HepG2 (cell line): ENCODE data around the gene STK32A. TPM values are rescaled to one million over a fixed set of nuclear protein-coding genes. Genes with fewer than 3 reads are reported as not detected.

ENCODE experiments used
- ATAC-seq: fragments of 200-7000 bp; cut with Tn5 transposase; 3 replicates; pipeline ENCODE4 v1.9.1; 2020; ENCODE audit warnings: mild to moderate bottlenecking, moderate library complexity
- BruUV-seq: library from RNA; stranded (reverse); fragments of 400-500 nt; replicated peaks from 2 replicates; lab custom pipeline; 2021; lab: Mats Ljungman, UMichigan
- CTCF ChIA-PET: fragments of 300-600 bp; formaldehyde crosslinking; extraction: SDS; loops from one replicate; lab custom pipeline; 2021; ENCODE audit warnings: low total read pairs, inconsistent platforms, low intra/inter-chr PET ratio; lab: Yijun Ruan, JAX
- POLR2A ChIA-PET: fragments of 350-600 bp; sonication (Branson Sonifier 250); formaldehyde crosslinking; loops from one replicate; lab custom pipeline; 2020; ENCODE audit warnings: antibody characterized with exemption, inconsistent platforms; lab: Yijun Ruan, JAX
- DNase-seq: peaks from one replicate; pipeline ENCODE4 v3.0.0-alpha.2; 2015; ENCODE audit warnings: low spot score
- FAIRE-seq: peaks from 3 replicates; lab custom pipeline; 2011; peaks lifted over from hg19 to GRCh38; lab: Jason Lieb, UNC
- H2AFZ ChIP-seq: one replicate; pipeline ENCODE4 v1.6.1; 2011; ENCODE audit warnings: low read length, inconsistent platforms
- H3K27ac ChIP-seq: fragments of 300-600 bp; 3 replicates; pipeline ENCODE4 v1.8.0; 2011; ENCODE audit warnings: mixed run types, mild to moderate bottlenecking, mixed read lengths, low read length, inconsistent platforms; ENCODE audit not compliant: insufficient read depth; ENCODE audit errors: extremely low read length
- H3K27me3 ChIP-seq, 2 experiments: fragments of 200-600 bp in 1 of 2; 2 replicates in 1 of 2; 3 replicates in 1 of 2; pipeline versions ENCODE4 v1.6.0 to v1.8.0; 2011; ENCODE audit warnings: low read length in 2 of 2, mild to moderate bottlenecking in 2 of 2, moderate library complexity in 2 of 2, inconsistent platforms in 1 of 2; ENCODE audit not compliant: insufficient read depth in 2 of 2, control insufficient read depth in 1 of 2
- H3K36me3 ChIP-seq, 2 experiments: fragments of 200-600 bp in 1 of 2; replicated peaks in 1 of 2; 2 replicates in 1 of 2; 3 replicates in 1 of 2; pipeline versions ENCODE4 v1.5.1 to v1.8.0; 2011; ENCODE audit warnings: low read length in 2 of 2, inconsistent platforms in 1 of 2; ENCODE audit not compliant: insufficient read depth in 2 of 2, control insufficient read depth in 1 of 2
- H3K4me1 ChIP-seq: 2 replicates; pipeline ENCODE4 v1.5.1; 2012; ENCODE audit warnings: low read length, inconsistent platforms; ENCODE audit not compliant: insufficient read depth
- H3K4me2 ChIP-seq: 2 replicates; pipeline ENCODE4 v1.6.0; 2011; ENCODE audit warnings: low read depth, low read length, inconsistent platforms
- H3K4me3 ChIP-seq, 3 experiments: fragments of 200-600 bp in 1 of 3; sonication (generic), shearing (Covaris generic) in 1 of 3; replicated peaks in 1 of 3; 2 replicates each; pipeline ENCODE4 v1.5.1; 2011 to 2016; ENCODE audit warnings: low read length in 3 of 3, inconsistent platforms in 2 of 3, low read depth in 2 of 3, mild to moderate bottlenecking in 2 of 3, control low read depth in 1 of 3, mixed read lengths in 1 of 3; ENCODE audit not compliant: insufficient read depth in 1 of 3
- H3K79me2 ChIP-seq: one replicate; pipeline ENCODE4 v1.6.1; 2011; ENCODE audit warnings: low read length, inconsistent platforms; ENCODE audit not compliant: insufficient read depth
- H3K9ac ChIP-seq: 2 replicates; pipeline ENCODE4 v1.6.0; 2011; ENCODE audit warnings: mild to moderate bottlenecking, low read depth, low read length, inconsistent platforms; ENCODE audit not compliant: insufficient read depth
- H3K9me3 ChIP-seq: 2 replicates; pipeline ENCODE4 v1.5.1; 2012; ENCODE audit warnings: mild to moderate bottlenecking, low read length
- H4K20me1 ChIP-seq: 2 replicates; pipeline ENCODE4 v1.6.0; 2011; ENCODE audit warnings: inconsistent platforms, mild to moderate bottlenecking, low read length, moderate library complexity; ENCODE audit not compliant: insufficient read depth
- AKAP8 ChIP-seq: sonication (generic); formaldehyde crosslinking; IDR thresholded peaks from 2 replicates; pipeline ENCODE4 v1.5.1; 2020; ENCODE audit warnings: mild to moderate bottlenecking, missing genetic modification reagents
- FLYWCH1 ChIP-seq: sonication (generic); formaldehyde crosslinking; IDR thresholded peaks from 2 replicates; pipeline ENCODE4 v1.8.1; 2023; ENCODE audit warnings: mild to moderate bottlenecking, missing genetic modification reagents
- GTF3A ChIP-seq: sonication (generic); formaldehyde crosslinking; conservative IDR thresholded peaks from 2 replicates; pipeline ENCODE4 v1.4.0; 2020; ENCODE audit warnings: mild to moderate bottlenecking, missing genetic modification reagents
- HNF4G ChIP-seq, 2 experiments: sonication (generic) in 1 of 2; formaldehyde crosslinking in 1 of 2; IDR thresholded peaks; 2 replicates each; pipeline versions ENCODE4 v1.4.0 to v1.6.1; 2011 to 2020; ENCODE audit warnings: borderline replicate concordance in 2 of 2, low read depth in 2 of 2, mild to moderate bottlenecking in 2 of 2, low read length in 1 of 2, missing genetic modification reagents in 1 of 2, moderate library complexity in 1 of 2
- KDM1A ChIP-seq: IDR thresholded peaks from 2 replicates; pipeline ENCODE4 v1.6.1; 2016; ENCODE audit warnings: missing compliant biosample characterization
- NR2F1 ChIP-seq, 2 experiments: fragments of 450-650 bp in 1 of 2; formaldehyde crosslinking in 1 of 2; IDR thresholded peaks; 2 replicates each; pipeline versions ENCODE4 v1.5.0 to v1.6.1; 2016 to 2020; ENCODE audit warnings: mild to moderate bottlenecking in 1 of 2, missing compliant biosample characterization in 1 of 2, missing genetic modification reagents in 1 of 2, moderate library complexity in 1 of 2
- PCBP2 ChIP-seq: fragments of 200-400 bp; formaldehyde crosslinking; optimal IDR thresholded peaks from 2 replicates; pipeline ENCODE3; 2018; ENCODE audit warnings: low read length, low read depth; ENCODE audit not compliant: poor library complexity, severe bottlenecking
- PRDM10 ChIP-seq: sonication (generic); formaldehyde crosslinking; IDR thresholded peaks from 2 replicates; pipeline ENCODE4 v1.4.0; 2020; ENCODE audit warnings: low read depth, missing genetic modification reagents
- SRSF1 ChIP-seq: fragments of 200-400 bp; formaldehyde crosslinking; optimal IDR thresholded peaks from 2 replicates; pipeline ENCODE3; 2017; ENCODE audit warnings: mild to moderate bottlenecking, low read depth, low read length, moderate library complexity
- STAG1 ChIP-seq: sonication (generic); formaldehyde crosslinking; IDR thresholded peaks from 2 replicates; pipeline ENCODE4 v1.4.0; 2020; ENCODE audit warnings: missing genetic modification reagents
- ZKSCAN1 ChIP-seq: fragments of 150-350 bp; IDR thresholded peaks from 2 replicates; pipeline ENCODE4 v1.6.1; 2014; ENCODE audit warnings: low read length
- ZNF18 ChIP-seq: sonication (generic); formaldehyde crosslinking; IDR thresholded peaks from 2 replicates; pipeline ENCODE4 v1.8.0; 2022; ENCODE audit warnings: mild to moderate bottlenecking, missing genetic modification reagents; ENCODE audit not compliant: insufficient replicate concordance
- ZNF234 ChIP-seq: sonication (generic); formaldehyde crosslinking; conservative IDR thresholded peaks from 2 replicates; pipeline ENCODE4 v1.5.1; 2020; ENCODE audit warnings: mild to moderate bottlenecking, missing genetic modification reagents
- ZNF329 ChIP-seq: sonication (generic); formaldehyde crosslinking; IDR thresholded peaks from 2 replicates; pipeline ENCODE4 v1.9.0; 2021; ENCODE audit warnings: low read depth, mild to moderate bottlenecking, missing genetic modification reagents
- ZNF33A ChIP-seq: sonication (generic); formaldehyde crosslinking; IDR thresholded peaks from 2 replicates; pipeline ENCODE4 v1.5.1; 2020; ENCODE audit warnings: missing genetic modification reagents, mild to moderate bottlenecking, moderate library complexity, borderline replicate concordance
- ZNF841 ChIP-seq: sonication (generic); formaldehyde crosslinking; IDR thresholded peaks from 2 replicates; pipeline ENCODE4 v1.8.1; 2023; ENCODE audit warnings: missing genetic modification reagents, borderline replicate concordance
- ZSCAN21 ChIP-seq: sonication (generic); formaldehyde crosslinking; IDR thresholded peaks from 2 replicates; pipeline ENCODE4 v1.8.0; 2022; ENCODE audit warnings: mild to moderate bottlenecking, missing genetic modification reagents, moderate library complexity, borderline replicate concordance
- WGBS: methylation state at CpG from one replicate; pipeline ENCODE4 v1.1.6; 2017; ENCODE audit warnings: low lambda C conversion rate; 5-methylcytosine and 5-hydroxymethylcytosine counted together
- in situ Hi-C: cut with HindIII; loops from 2 replicates; pipeline ENCODE4 v1.10.0; 2017; ENCODE audit warnings: low pct_unique_long_range_greater_than_20kb; ENCODE audit not compliant: extremely low pct_ligation_motif_present
- intact Hi-C: fragments of 100-400 bp; cut with micrococcal nuclease; formaldehyde crosslinking; loops from one replicate; pipeline ENCODE4 v1.10.0; 2022; ENCODE audit not compliant: unreplicated experiment
- polyA plus RNA-seq, 8 experiments: library from polyadenylated mRNA; depleted of rRNA in 3 of 8; stranded (reverse) in 7 of 8; unstranded in 1 of 8; fragments of >200 nt; fragmentation: Illumina TruSeq in 4 of 8; extraction: Trizol in 4 of 8; gene quantifications; 2 replicates each; pipeline versions ENCODE4 v1.2.1 to v1.2.3, GENCODE V29; 2011 to 2016; ENCODE audit warnings: low read depth in 4 of 8, missing spikeins in 1 of 8, mixed read lengths in 1 of 8; ENCODE audit not compliant: insufficient read depth in 1 of 8
- total RNA-seq, 5 experiments: library from RNA; depleted of rRNA; stranded (reverse); fragments of >200 nt; fragmentation: Illumina TruSeq; extraction: Trizol; gene quantifications; 2 replicates each; pipeline ENCODE4 v1.2.3, GENCODE V29; 2016; ENCODE audit warnings: low read depth in 1 of 5

The STK32A gene
- total and polyA plus RNA-seq, 2 of the 13 experiments (the other 11 are each of a cell fraction or from before 2014, with no cell fraction given): not detected

- no peak overlapping the region for H2AFZ ChIP-seq
- POLR2A ChIA-PET: no interaction called here
- no peaks in the 10 kb centered on the region for H3K36me3 ChIP-seq
- in situ Hi-C loops: no loop called here
- H3K9ac ChIP-seq: no peak overlapping the region
- no peaks in the 10 kb centered on the region for H3K27me3 ChIP-seq
- H3K9me3 ChIP-seq: no peaks in the 10 kb centered on the region
- TF ChIP-seq ZNF329 (no peak), STAG1 (CRISPR knock-in tag) (no peak), FLYWCH1 (CRISPR knock-in tag) (no peak), ZNF18 (CRISPR knock-in tag) (no peak), ZKSCAN1 (no peak), ZSCAN21 (CRISPR knock-in tag) (no peak), ZNF33A (CRISPR knock-in tag) (no peak), ZNF841 (CRISPR knock-in tag) (no peak), HNF4G (IDR thresholded peaks at IDR 0.05; ENCODE audit: borderline replicate concordance, low read depth, low read length) (no peak), HNF4G (CRISPR knock-in tag; IDR thresholded peaks at IDR 0.05; ENCODE audit: borderline replicate concordance, low read depth) (no peak), PCBP2 (no peak), AKAP8 (CRISPR knock-in tag) (no peak), SRSF1 (no peak), NR2F1 (CRISPR knock-in tag; IDR thresholded peaks at IDR 0.05) (no peak), ZNF234 (CRISPR knock-in tag) (no peak), PRDM10 (CRISPR knock-in tag) (no peak), KDM1A (CRISPR knock-in tag) (no peak), GTF3A (CRISPR knock-in tag) (no peak)
- no peaks in the 10 kb centered on the region for H3K79me2 ChIP-seq
- 10% methylated on average over 1 of the region's 3 CpGs for WGBS
- FAIRE-seq (no peak), ATAC-seq (no peak), DNase-seq (no peak)
- H3K27ac ChIP-seq: no peak overlapping the region
- no peaks in the 10 kb centered on the region for H3K4me1 ChIP-seq
- H3K4me3 ChIP-seq: no peak overlapping the region
- CTCF ChIA-PET: no interaction called here
- BruUV-seq: no TSS peak
- H4K20me1 ChIP-seq: no peaks in the 10 kb centered on the region
- no peak overlapping the region for H3K4me2 ChIP-seq
- intact Hi-C loops: no loop called here
Observed at GRCh38 chr5:147413266-147413665, 178.4 kb downstream of the STK32A start.
